HEK293 (cell line): ENCODE measurements around the gene PDE6B.

Source experiments
- CTCF ChIA-PET: fragments of 350-600 bp; formaldehyde crosslinking; extraction: SDS; loops from one replicate; lab custom pipeline; 2021; ENCODE audit warnings: antibody characterized with exemption; lab: Yijun Ruan, JAX
- POLR2A ChIA-PET: fragments of 300-600 bp; formaldehyde crosslinking; extraction: SDS; loops from one replicate; lab custom pipeline; 2020; ENCODE audit warnings: antibody characterized with exemption, inconsistent platforms; lab: Yijun Ruan, JAX
- H3K27ac ChIP-seq: fragments of 200-500 bp; sonication (Bioruptor generic); 2 replicates; pipeline ENCODE4 v1.5.1; 2014; ENCODE audit warnings: low read depth, low read length, control low read depth, inconsistent platforms; ENCODE audit errors: extremely low read depth
- H3K36me3 ChIP-seq, 2 experiments: fragments of 200-500 bp in 1 of 2; sonication (Bioruptor generic) in 1 of 2; 1 replicate in 1 of 2; 2 replicates in 1 of 2; pipeline ENCODE4 v1.5.1; 2014 to 2017; ENCODE audit warnings: inconsistent platforms in 2 of 2, low read length in 2 of 2; ENCODE audit not compliant: control insufficient read depth in 2 of 2, insufficient read depth in 1 of 2
- H3K4me1 ChIP-seq: fragments of 200-500 bp; sonication (Bioruptor generic); 2 replicates; pipeline ENCODE4 v1.5.1; 2014; ENCODE audit warnings: mild to moderate bottlenecking, low read length, inconsistent platforms; ENCODE audit not compliant: control insufficient read depth, insufficient read depth
- H3K4me3 ChIP-seq: 2 replicates; pipeline ENCODE4 v1.5.1; 2011; ENCODE audit warnings: low read depth, mild to moderate bottlenecking, control low read depth, low read length, moderate library complexity
- H3K9me3 ChIP-seq: fragments of 200-500 bp; sonication (Bioruptor generic); 2 replicates; pipeline ENCODE4 v1.5.1; 2014; ENCODE audit warnings: low read depth, low read length, inconsistent platforms; ENCODE audit not compliant: control insufficient read depth, insufficient read depth
- AEBP2 ChIP-seq: fragments of 450-650 bp; formaldehyde crosslinking; IDR thresholded peaks from 2 replicates; pipeline ENCODE4 v1.5.1; 2016; ENCODE audit warnings: missing biosample characterization, missing genetic modification characterization, borderline replicate concordance
- MZF1 ChIP-seq: fragments of 450-650 bp; formaldehyde crosslinking; IDR thresholded peaks from 2 replicates; pipeline ENCODE4 v1.5.1; 2017; ENCODE audit warnings: missing biosample characterization, missing genetic modification characterization, borderline replicate concordance
- PRDM6 ChIP-seq: fragments of 450-650 bp; formaldehyde crosslinking; IDR thresholded peaks from 2 replicates; pipeline ENCODE4 v1.5.1; 2017; ENCODE audit warnings: missing biosample characterization, missing genetic modification characterization
- ZBTB6 ChIP-seq: fragments of 450-650 bp; formaldehyde crosslinking; IDR thresholded peaks from 2 replicates; pipeline ENCODE4 v1.5.1; 2017; ENCODE audit warnings: missing biosample characterization, missing genetic modification characterization
- ZNF148 ChIP-seq: fragments of 450-650 bp; formaldehyde crosslinking; IDR thresholded peaks from 2 replicates; pipeline ENCODE4 v1.5.0; 2017; ENCODE audit warnings: missing biosample characterization, missing genetic modification characterization, borderline replicate concordance
- ZNF184 ChIP-seq: fragments of 450-650 bp; IDR thresholded peaks from 2 replicates; pipeline ENCODE4 v1.5.1; 2018; ENCODE audit warnings: missing biosample characterization, mild to moderate bottlenecking, missing genetic modification characterization
- ZNF426 ChIP-seq: fragments of 450-650 bp; formaldehyde crosslinking; IDR thresholded peaks from 2 replicates; pipeline ENCODE4 v1.5.1; 2017; ENCODE audit warnings: missing biosample characterization, missing genetic modification characterization, mild to moderate bottlenecking, inconsistent platforms, moderate library complexity
- ZNF449 ChIP-seq: fragments of 450-650 bp; formaldehyde crosslinking; IDR thresholded peaks from 2 replicates; pipeline ENCODE4 v1.5.1; 2017; ENCODE audit warnings: missing biosample characterization, mild to moderate bottlenecking, missing genetic modification characterization, moderate library complexity
- ZNF621 ChIP-seq: fragments of 450-650 bp; formaldehyde crosslinking; IDR thresholded peaks from 2 replicates; pipeline ENCODE4 v1.5.1; 2017; ENCODE audit warnings: missing biosample characterization, missing genetic modification characterization
- ZNF639 ChIP-seq: fragments of 450-650 bp; formaldehyde crosslinking; IDR thresholded peaks from 2 replicates; pipeline ENCODE4 v1.5.1; 2016; ENCODE audit warnings: missing biosample characterization, missing genetic modification characterization
- ZNF701 ChIP-seq: fragments of 450-650 bp; formaldehyde crosslinking; IDR thresholded peaks from 2 replicates; pipeline ENCODE4 v1.5.1; 2016; ENCODE audit warnings: missing biosample characterization, missing genetic modification characterization
- ZNF704 ChIP-seq: fragments of 450-650 bp; formaldehyde crosslinking; IDR thresholded peaks from 2 replicates; pipeline ENCODE4 v1.5.1; 2016; ENCODE audit warnings: missing biosample characterization, missing genetic modification characterization

The PDE6B gene

GRCh38 chr4:608236-608635, 17.1 kb upstream of the PDE6B start:
- H3K9me3 ChIP-seq, result no peaks in the 10 kb centered on the region
- POLR2A ChIA-PET, result no interaction called here

More at GRCh38 chr4:608236-608635, 17.1 kb upstream of the PDE6B start:
- H3K4me3 ChIP-seq, result no peak overlapping the region
- no peaks in the 10 kb centered on the region for H3K4me1 ChIP-seq
- no peak overlapping the region for H3K27ac ChIP-seq
- H3K36me3 ChIP-seq, result no peaks in the 10 kb centered on the region
- TF ChIP-seq ZNF701 (no peak), ZNF184 (tag by site-specific recombination) (no peak), ZNF639 (tag by site-specific recombination) (no peak), ZNF426 (tag by site-specific recombination) (no peak), MZF1 (no peak), ZNF621 (no peak), ZNF704 (tag by site-specific recombination) (no peak), PRDM6 (tag by site-specific recombination) (no peak), ZBTB6 (no peak), AEBP2 (tag by site-specific recombination) (no peak), ZNF148 (no peak), ZNF449 (no peak)
- CTCF ChIA-PET, result no interaction called here
